GM23248 (cell line): ENCODE data around the gene PHF23. TPM values are rescaled to one million over a fixed set of nuclear protein-coding genes. Genes with fewer than 3 reads are reported as not detected.

Experiments used
- DNase-seq: peaks from one replicate; pipeline ENCODE4 v3.0.0-alpha.2; 2015
- H2AFZ ChIP-seq: fragments of 200-600 bp; sonication (generic); 2 replicates; pipeline ENCODE4 v1.6.1; 2016; ENCODE audit warnings: antibody characterized with exemption
- H3F3A ChIP-seq: fragments of 200-600 bp; sonication (generic); 2 replicates; pipeline ENCODE4 v1.6.1; 2016; ENCODE audit warnings: mild to moderate bottlenecking, antibody characterized with exemption, mixed run types; ENCODE audit not compliant: insufficient read depth
- H3K27ac ChIP-seq: fragments of 200-600 bp; sonication (generic); 2 replicates; pipeline ENCODE4 v1.5.1; 2016; ENCODE audit warnings: mild to moderate bottlenecking
- H3K27me3 ChIP-seq: fragments of 200-600 bp; sonication (generic); replicated peaks from 2 replicates; pipeline ENCODE4 v1.6.1; 2016; ENCODE audit warnings: mild to moderate bottlenecking; ENCODE audit not compliant: insufficient read depth
- H3K36me3 ChIP-seq: fragments of 200-600 bp; sonication (generic); 2 replicates; pipeline ENCODE4 v1.6.1; 2016; ENCODE audit warnings: low read depth, mild to moderate bottlenecking
- H3K4me1 ChIP-seq: fragments of 200-600 bp; sonication (generic); 2 replicates; pipeline ENCODE4 v1.6.1; 2016; ENCODE audit warnings: mild to moderate bottlenecking; ENCODE audit not compliant: insufficient read depth
- H3K4me2 ChIP-seq: fragments of 200-600 bp; sonication (generic); one replicate; pipeline ENCODE4 v1.6.1; 2016; ENCODE audit warnings: mild to moderate bottlenecking; ENCODE audit not compliant: unreplicated experiment
- H3K4me3 ChIP-seq: fragments of 200-600 bp; sonication (generic); 2 replicates; pipeline ENCODE4 v1.5.1; 2016; ENCODE audit warnings: mild to moderate bottlenecking
- H3K79me2 ChIP-seq: fragments of 200-600 bp; sonication (generic); 2 replicates; pipeline ENCODE4 v1.6.1; 2016; ENCODE audit warnings: mild to moderate bottlenecking; ENCODE audit not compliant: insufficient read depth
- H3K9ac ChIP-seq: fragments of 200-600 bp; sonication (generic); 2 replicates; pipeline ENCODE4 v1.6.1; 2016; ENCODE audit warnings: mild to moderate bottlenecking
- H3K9me2 ChIP-seq: fragments of 200-600 bp; sonication (generic); 2 replicates; pipeline ENCODE4 v1.6.1; 2016; ENCODE audit warnings: mixed run types, mild to moderate bottlenecking, moderate library complexity; ENCODE audit not compliant: insufficient read depth
- H3K9me3 ChIP-seq: fragments of 200-600 bp; sonication (generic); one replicate; pipeline ENCODE4 v1.6.1; 2017; ENCODE audit warnings: low read depth
- H4K20me1 ChIP-seq: fragments of 200-600 bp; sonication (generic); 2 replicates; pipeline ENCODE4 v1.6.0; 2016; ENCODE audit not compliant: insufficient read depth
- EZH2 ChIP-seq: fragments of 200-600 bp; sonication (generic); IDR thresholded peaks from 2 replicates; pipeline ENCODE4 v1.6.1; 2018; ENCODE audit warnings: antibody characterized with exemption, mild to moderate bottlenecking; ENCODE audit not compliant: insufficient read depth, poor library complexity, severe bottlenecking
- EZH2phosphoT487 ChIP-seq: fragments of 200-600 bp; sonication (generic); IDR thresholded peaks from 2 replicates; pipeline ENCODE4 v1.6.1; 2018; ENCODE audit warnings: antibody characterized with exemption, moderate library complexity, mild to moderate bottlenecking, low read depth; ENCODE audit not compliant: insufficient read depth
- WGBS, 2 experiments: methylation state at CpG; one replicate each; pipeline ENCODE4 v1.1.6; 2015 to 2017; ENCODE audit warnings: low lambda C conversion rate in 2 of 2, low coverage in 1 of 2; ENCODE audit errors: missing lambda C conversion rate in 2 of 2; 5-methylcytosine and 5-hydroxymethylcytosine counted together
- in situ Hi-C: fragments of 300-500 bp; cut with MboI; formaldehyde crosslinking; loops from 2 replicates; pipeline ENCODE4 v1.15.0; 2020
- polyA plus RNA-seq: library from polyadenylated mRNA; unstranded; fragments of >200 nt; fragmentation: Nextera tagmentation; extraction: Ambion mirVana; gene quantifications from 2 replicates; pipeline ENCODE4 v1.2.1, GENCODE V29; 2016
- total RNA-seq: library from RNA; depleted of rRNA; stranded (reverse); fragments of >200 nt; shearing (Covaris generic); gene quantifications from 2 replicates; pipeline ENCODE4 v1.2.3, GENCODE V29; 2014

PHF23 gene
- total and polyA plus RNA-seq, 2 experiments from 2014 or later, result 32.0 to 45.6 TPM

- Histone ChIP-seq H2AFZ (no peak overlapping the region), H3K9ac (no peak overlapping the region), H3K4me2 (no peak overlapping the region), H3K9me3 (no peaks in the 10 kb centered on the region), H3K27me3 (no peaks in the 10 kb centered on the region), H3F3A (peaks cover 15% of the 10 kb centered on the region), H4K20me1 (no peaks in the 10 kb centered on the region; the same call in 1 of the 2 replicates), H3K36me3 (no peaks in the 10 kb centered on the region), H3K27ac (no peak overlapping the region), H3K4me3 (no peak overlapping the region), H3K79me2 (peaks cover 85% of the 10 kb centered on the region), H3K9me2 (no peaks in the 10 kb centered on the region), H3K4me1 (peaks cover 26% of the 10 kb centered on the region)
- TF ChIP-seq EZH2phosphoT487 (no peak), EZH2 (no peak)
- 46 to 64% methylated on average over 17 to 37 of the region's 37 CpGs for WGBS, 2 experiments
- in situ Hi-C loops, result no loop called here
- no peak for DNase-seq
Observed at GRCh38 chr17:7211491-7212273, 27.6 kb downstream of the PHF23 start.

DNA sequence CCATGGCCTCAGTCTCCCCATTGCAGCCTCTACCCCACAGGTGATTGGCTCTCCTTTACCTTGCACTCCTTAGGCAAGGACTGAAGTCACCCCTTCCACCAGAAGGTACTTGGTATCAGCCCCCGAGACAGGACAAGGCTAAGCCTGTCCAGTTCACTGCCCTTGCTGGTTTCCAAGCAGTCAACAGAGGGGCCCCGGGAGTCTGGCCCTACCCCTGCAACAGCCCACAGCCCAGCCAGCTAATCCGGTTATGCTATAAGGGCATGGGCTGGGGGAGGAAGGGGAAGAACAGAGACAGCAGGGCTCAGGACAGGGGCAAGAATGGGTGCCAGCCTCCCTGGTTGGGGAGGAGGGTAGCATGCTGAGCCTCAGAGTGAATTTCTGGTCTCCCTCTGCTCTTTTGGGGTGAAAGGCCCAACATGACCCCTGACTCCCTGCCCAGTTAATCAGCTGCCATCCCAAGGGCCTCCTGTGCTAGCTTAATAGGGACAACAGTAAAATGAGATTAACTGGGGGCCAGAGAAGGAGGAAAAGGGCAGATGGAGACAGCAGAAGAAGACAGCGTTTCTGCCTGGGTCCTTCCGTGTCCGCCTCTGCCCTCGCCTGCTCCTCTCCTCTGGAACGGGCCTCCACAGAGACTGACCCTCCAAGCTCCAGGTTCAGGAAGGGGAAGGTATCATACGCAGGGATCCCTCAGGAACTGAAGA lies 30.4 kb downstream of the PHF23 start:
- H3K9me3 ChIP-seq, result no peaks in the 10 kb centered on the region
- peaks cover 6% of the 10 kb centered on the region; the same call in 1 of the 2 replicates for H3F3A ChIP-seq
- WGBS, 2 experiments, result 86 to 87% methylated on average over 9 of the region's 9 CpGs
- no peaks in the 10 kb centered on the region for H3K36me3 ChIP-seq
- peaks cover 17% of the 10 kb centered on the region for H3K4me1 ChIP-seq
- TF ChIP-seq EZH2phosphoT487 (no peak), EZH2 (no peak)
- H3K9ac ChIP-seq, result no peak overlapping the region
- H3K27me3 ChIP-seq, result no peaks in the 10 kb centered on the region
- in situ Hi-C loops, result no loop called here
- H4K20me1 ChIP-seq, result no peaks in the 10 kb centered on the region; the same call in 1 of the 2 replicates
- peaks cover 89% of the 10 kb centered on the region for H3K79me2 ChIP-seq
- no peak overlapping the region for H3K4me2 ChIP-seq
- no peak for DNase-seq
- H3K27ac ChIP-seq, result no peak overlapping the region
- no peaks in the 10 kb centered on the region for H3K9me2 ChIP-seq
- no peak overlapping the region for H2AFZ ChIP-seq
- H3K4me3 ChIP-seq, result no peak overlapping the region

DNA sequence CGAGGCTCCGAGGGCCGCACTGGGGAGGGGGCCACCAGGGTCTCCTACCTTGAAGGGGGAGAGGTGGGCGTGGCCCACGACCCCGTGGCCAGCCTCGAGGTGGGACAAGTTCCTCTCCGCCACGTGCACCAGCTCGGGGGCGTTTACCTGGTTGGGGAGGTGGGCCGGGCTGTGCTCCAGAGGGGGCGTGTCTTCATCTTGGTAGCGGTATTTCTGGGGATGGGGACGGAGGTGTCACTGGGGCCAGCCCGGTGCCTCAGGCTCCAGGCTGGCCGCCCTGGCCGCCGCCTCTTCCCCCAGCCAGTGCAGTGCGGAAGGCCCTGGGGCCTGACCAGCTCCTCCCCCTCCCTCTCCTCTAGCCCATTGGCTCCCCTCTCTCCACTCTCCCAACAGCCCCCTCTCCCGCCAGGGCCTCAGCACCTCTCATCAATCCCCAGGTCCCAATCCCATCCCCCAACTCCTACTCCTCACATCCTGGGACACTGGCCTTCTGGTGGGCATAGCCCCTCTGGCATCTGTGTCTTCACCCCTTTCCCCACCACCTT lies 31.2 kb downstream of the PHF23 start:
- in situ Hi-C loops, result no loop called here
- no peaks in the 10 kb centered on the region; the same call in 1 of the 2 replicates for H4K20me1 ChIP-seq
- H3K27ac ChIP-seq, result no peak overlapping the region

More for the DNA sequence above, 31.2 kb downstream of the PHF23 start:
- H3K9me3 ChIP-seq, result no peaks in the 10 kb centered on the region
- peaks cover 3% of the 10 kb centered on the region; the same call in 1 of the 2 replicates for H3F3A ChIP-seq
- H3K27me3 ChIP-seq, result no peaks in the 10 kb centered on the region
- no peaks in the 10 kb centered on the region for H3K36me3 ChIP-seq
- H3K9me2 ChIP-seq, result no peaks in the 10 kb centered on the region
- peaks cover 15% of the 10 kb centered on the region for H3K4me1 ChIP-seq
- no peak for DNase-seq
- WGBS, 2 experiments, result 65 to 74% methylated on average over 11 to 21 of the region's 21 CpGs
- TF ChIP-seq EZH2 (no peak), EZH2phosphoT487 (no peak)
- H2AFZ ChIP-seq, result no peak overlapping the region
- H3K9ac ChIP-seq, result no peak overlapping the region
- H3K4me2 ChIP-seq, result no peak overlapping the region
- no peak overlapping the region for H3K4me3 ChIP-seq
- H3K79me2 ChIP-seq, result peaks cover 82% of the 10 kb centered on the region
